ENCODE data around the gene SKIC2.

GRCh38 chr6:31918069-31918720, 40.8 kb upstream of the SKIC2 start:
- TF ChIP-seq, protein P1, sequence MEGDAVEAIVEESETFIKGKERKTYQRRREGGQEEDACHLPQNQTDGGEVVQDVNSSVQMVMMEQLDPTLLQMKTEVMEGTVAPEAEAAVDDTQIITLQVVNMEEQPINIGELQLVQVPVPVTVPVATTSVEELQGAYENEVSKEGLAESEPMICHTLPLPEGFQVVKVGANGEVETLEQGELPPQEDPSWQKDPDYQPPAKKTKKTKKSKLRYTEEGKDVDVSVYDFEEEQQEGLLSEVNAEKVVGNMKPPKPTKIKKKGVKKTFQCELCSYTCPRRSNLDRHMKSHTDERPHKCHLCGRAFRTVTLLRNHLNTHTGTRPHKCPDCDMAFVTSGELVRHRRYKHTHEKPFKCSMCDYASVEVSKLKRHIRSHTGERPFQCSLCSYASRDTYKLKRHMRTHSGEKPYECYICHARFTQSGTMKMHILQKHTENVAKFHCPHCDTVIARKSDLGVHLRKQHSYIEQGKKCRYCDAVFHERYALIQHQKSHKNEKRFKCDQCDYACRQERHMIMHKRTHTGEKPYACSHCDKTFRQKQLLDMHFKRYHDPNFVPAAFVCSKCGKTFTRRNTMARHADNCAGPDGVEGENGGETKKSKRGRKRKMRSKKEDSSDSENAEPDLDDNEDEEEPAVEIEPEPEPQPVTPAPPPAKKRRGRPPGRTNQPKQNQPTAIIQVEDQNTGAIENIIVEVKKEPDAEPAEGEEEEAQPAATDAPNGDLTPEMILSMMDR (IDR thresholded peaks at IDR 0.05): no peak
- no peak for TF ChIP-seq POLR2A (IDR thresholded peaks at IDR 0.05)
